Neural progenitor cell (in vitro differentiated cells): Measurements from ENCODE around the gene ACTRT2.

Source experiments
- CTCF ChIP-seq: fragments of 200-600 bp; sonication (generic); IDR thresholded peaks from 2 replicates; pipeline ENCODE4 v1.5.1; 2017; ENCODE audit warnings: antibody characterized with exemption, mild to moderate bottlenecking
- EZH2phosphoT487 ChIP-seq: fragments of 200-600 bp; sonication (generic); IDR thresholded peaks from 2 replicates; pipeline ENCODE4 v1.6.1; 2017; ENCODE audit warnings: antibody characterized with exemption

GRCh38 chr1:3034728-3035562 lies 13.7 kb downstream of the ACTRT2 start:
- TF ChIP-seq CTCF (no peak), EZH2phosphoT487 (no peak)
